Measurements from ENCODE around the gene MMAA. TPM values are rescaled to one million over a fixed set of nuclear protein-coding genes. Genes with fewer than 3 reads are reported as not detected.
"Not testable (repeated sequence)": the region's sequence is repeated elsewhere in the genome, so short reads cannot be mapped to it uniquely, and the experiment has no call there.

Gene MMAA
- total RNA-seq, 1 donor from 2014 or later: 15.9 TPM

GRCh38 chr4:145635117-145635516 is 15.9 kb downstream of the MMAA start:
- no peak for DNase-seq (ENCODE audit: low spot score)

GRCh38 chr4:145635630-145636029 is 16.4 kb downstream of the MMAA start:
- DNase-seq (ENCODE audit: low spot score): no peak

GRCh38 chr4:145639186-145639698 is 20.1 kb downstream of the MMAA start:
- DNase-seq (ENCODE audit: low spot score): no peak

- not testable (repeated sequence) for DNase-seq (ENCODE audit: low spot score)
Observed at GRCh38 chr4:145640236-145640635, 21.1 kb downstream of the MMAA start.

GRCh38 chr4:145643295-145643694 is 24.1 kb downstream of the MMAA start:
- no peak for DNase-seq (ENCODE audit: low spot score)

- DNase-seq (ENCODE audit: low spot score): no peak
Observed at GRCh38 chr4:145644699-145645098, 25.5 kb downstream of the MMAA start.

DNA sequence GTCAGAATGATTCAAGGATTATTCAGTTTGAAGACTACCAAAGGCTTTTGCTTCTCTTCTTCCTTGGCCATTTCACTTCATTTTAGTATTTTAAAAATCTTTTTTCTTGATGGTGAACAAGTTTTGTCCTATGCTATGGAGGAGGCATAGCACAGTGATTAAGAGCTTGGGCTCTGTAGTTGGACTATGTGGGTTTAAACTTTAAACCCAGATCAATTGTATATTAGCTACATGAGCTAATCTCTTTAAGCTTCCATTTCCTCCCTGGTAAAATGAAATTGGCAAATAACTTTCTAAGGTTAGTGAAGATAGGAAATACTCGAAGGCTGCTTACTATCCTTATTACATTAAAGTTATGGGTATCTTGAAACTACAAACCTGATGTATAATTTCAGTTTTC is 37.0 kb downstream of the MMAA start:
- no peak for DNase-seq (ENCODE audit: low spot score)

GRCh38 chr4:145660064-145660463 is 40.9 kb downstream of the MMAA start:
- DNase-seq (ENCODE audit: low spot score): no peak

DNA sequence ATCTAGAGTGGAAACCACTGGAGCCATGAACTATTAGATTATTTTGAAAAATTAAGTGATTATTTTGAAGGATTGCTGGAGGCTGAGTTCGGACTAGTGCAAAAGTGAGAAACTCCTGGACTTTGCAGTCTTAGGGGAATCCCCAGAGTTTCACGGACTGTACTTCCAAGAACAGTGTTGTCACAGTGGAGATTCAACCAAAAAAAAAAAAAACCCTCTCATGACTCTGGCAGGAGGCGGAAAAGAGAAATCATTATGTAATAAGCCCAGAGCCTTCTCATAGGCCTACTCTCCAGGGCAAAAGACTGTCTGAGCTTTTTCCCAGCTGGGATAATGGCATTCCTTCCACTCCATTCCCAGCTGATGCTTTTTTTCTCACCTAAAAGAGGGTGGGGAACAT is 44.0 kb downstream of the MMAA start:
- DNase-seq (ENCODE audit: low spot score): no peak

DNA sequence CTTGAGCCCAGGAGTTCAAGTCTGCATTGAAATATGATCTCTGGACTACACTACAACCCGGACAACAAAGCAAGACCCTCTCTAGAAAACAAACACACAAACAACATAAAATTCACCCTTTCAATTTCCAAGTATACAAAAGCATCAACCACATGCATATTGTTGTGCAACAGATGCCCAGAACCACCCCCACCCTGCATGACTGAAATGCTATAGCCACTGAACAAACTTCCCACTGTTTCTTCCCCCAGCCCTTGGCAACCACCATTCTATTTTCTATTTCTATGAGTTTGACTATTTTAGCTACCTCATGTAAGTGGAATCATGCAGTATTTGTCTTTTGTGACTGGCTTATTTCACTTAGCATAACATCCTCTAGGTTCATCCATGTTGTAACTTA is 46.6 kb downstream of the MMAA start:
- no peak for DNase-seq (ENCODE audit: low spot score)

DNA sequence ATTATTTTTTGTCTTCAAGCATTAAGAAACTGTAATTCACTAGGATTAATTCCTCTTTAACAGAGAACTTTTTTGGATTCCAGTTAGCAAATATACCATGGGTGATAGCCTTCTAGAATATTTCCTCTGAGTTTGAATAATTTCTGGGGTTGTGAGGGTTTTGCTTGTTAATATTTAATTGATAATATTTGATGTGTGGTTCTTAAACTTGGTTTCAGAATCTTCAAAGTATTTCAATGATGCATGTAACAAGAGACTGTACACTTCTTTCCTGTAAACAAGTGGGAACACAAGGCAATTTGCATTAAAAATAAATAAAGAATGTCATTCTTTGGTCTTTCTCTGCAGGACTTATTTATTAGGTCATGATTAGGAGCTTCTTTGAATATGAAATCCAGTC is 51.2 kb downstream of the MMAA start:
- no peak for DNase-seq (ENCODE audit: low spot score)

DNA sequence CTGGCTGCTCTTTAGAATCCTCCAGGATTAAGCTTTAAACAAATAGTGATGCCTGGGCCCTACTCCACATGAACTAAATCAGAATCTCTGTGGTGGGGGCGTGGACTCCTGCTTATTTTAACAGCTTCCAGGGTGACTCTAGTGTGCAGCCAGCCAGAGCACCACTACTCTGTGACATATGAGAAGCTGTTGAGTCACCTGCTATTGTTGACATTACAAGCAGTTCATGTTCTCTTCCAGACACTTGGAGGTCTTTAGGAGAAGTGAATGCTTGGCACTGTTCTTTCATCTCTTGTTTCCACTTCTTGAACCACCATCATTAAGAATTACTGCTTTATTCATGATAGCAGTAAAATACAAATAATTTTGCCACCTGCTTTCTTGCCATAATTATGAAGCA is 60.3 kb downstream of the MMAA start:
- DNase-seq (ENCODE audit: low spot score): peak; percentile 47

- DNase-seq (ENCODE audit: low spot score): no peak
Observed at GRCh38 chr4:145679991-145680455, 60.8 kb downstream of the MMAA start, which contains the start of gene C4orf51. C4orf51 (plus strand) TSS chr4:145680146; CDS start chr4:145680204, 58 bp downstream.

GRCh38 chr4:145680902-145681301 is 61.7 kb downstream of the MMAA start:
- DNase-seq (ENCODE audit: low spot score): no peak

GRCh38 chr4:145681518-145681917 is 62.3 kb downstream of the MMAA start:
- DNase-seq (ENCODE audit: low spot score): no peak

DNA sequence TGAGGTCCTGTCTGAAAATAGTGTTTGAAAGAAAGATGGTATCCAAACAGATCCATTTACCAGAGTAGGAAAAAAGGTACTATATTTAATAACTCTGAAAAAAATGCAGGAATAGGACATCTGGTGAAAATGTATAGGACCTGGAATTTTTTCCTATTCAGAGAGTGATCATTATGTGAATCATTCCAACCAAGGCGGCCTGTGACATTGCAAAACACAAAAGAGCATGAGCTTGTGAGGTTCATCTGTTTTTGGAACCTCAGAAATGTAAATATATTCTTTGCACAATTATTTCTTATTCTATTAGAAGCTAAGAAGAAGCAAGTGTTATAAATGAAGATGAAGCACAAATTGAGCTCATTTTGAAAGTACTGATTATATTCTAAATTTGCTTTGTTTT is 62.8 kb downstream of the MMAA start:
- no peak for DNase-seq (ENCODE audit: low spot score)

DNA sequence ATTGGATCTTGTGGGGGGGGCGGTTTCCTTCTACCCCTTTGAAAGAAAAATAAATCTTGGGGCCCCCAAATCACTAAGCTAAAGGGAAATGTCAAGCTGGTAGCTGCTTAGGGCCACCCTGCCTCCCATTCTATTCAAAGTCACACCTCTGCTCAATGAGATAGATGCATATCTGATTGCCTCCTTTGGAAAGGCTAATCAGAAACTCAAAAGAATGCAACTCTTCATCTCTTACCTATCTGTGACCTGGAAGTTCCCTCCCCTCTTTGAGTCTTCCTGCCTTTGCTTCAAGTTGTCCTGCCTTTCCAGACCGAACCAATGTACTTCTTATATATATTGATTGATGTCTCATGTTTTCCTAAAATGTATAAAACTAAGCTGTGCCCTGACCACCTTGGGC is 67.8 kb downstream of the MMAA start:
- DNase-seq (ENCODE audit: low spot score): no peak

- DNase-seq (ENCODE audit: low spot score): no peak
Observed at GRCh38 chr4:145690610-145691009, 71.4 kb downstream of the MMAA start.

- DNase-seq (ENCODE audit: low spot score): not testable (repeated sequence)
Observed at GRCh38 chr4:145691416-145691815, 72.2 kb downstream of the MMAA start.

- DNase-seq (ENCODE audit: low spot score): no peak
Observed at GRCh38 chr4:145694929-145695328, 75.7 kb downstream of the MMAA start.

GRCh38 chr4:145697332-145697731 is 78.1 kb downstream of the MMAA start:
- DNase-seq (ENCODE audit: low spot score): no peak

DNA sequence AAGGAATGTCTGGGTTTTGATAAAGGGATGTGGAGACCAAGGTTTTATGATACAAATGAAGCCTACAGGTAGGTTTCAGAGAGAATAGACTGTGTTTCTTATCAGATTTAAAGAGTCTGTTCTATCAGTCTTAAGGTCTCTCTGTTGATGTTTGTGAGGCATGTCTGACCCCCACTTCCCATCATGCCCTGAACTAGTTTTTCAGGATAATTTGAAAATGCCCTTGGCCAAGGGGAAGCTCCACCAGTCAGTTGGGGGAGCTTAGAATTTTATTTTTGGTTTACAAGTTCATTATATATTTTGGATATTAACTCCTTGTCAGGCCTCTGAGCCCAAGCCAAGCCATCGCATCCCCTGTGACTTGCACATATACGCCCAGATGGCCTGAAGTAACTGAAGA is 79.3 kb downstream of the MMAA start:
- DNase-seq (ENCODE audit: low spot score): no peak

- DNase-seq (ENCODE audit: low spot score): peak; percentile 59
Observed at GRCh38 chr4:145703850-145704497, 84.8 kb downstream of the MMAA start.

GRCh38 chr4:145709336-145709735 is 90.2 kb downstream of the MMAA start:
- no peak for DNase-seq (ENCODE audit: low spot score)
